ENCODE results near the gene KLF15.

KLF15 gene

DNA sequence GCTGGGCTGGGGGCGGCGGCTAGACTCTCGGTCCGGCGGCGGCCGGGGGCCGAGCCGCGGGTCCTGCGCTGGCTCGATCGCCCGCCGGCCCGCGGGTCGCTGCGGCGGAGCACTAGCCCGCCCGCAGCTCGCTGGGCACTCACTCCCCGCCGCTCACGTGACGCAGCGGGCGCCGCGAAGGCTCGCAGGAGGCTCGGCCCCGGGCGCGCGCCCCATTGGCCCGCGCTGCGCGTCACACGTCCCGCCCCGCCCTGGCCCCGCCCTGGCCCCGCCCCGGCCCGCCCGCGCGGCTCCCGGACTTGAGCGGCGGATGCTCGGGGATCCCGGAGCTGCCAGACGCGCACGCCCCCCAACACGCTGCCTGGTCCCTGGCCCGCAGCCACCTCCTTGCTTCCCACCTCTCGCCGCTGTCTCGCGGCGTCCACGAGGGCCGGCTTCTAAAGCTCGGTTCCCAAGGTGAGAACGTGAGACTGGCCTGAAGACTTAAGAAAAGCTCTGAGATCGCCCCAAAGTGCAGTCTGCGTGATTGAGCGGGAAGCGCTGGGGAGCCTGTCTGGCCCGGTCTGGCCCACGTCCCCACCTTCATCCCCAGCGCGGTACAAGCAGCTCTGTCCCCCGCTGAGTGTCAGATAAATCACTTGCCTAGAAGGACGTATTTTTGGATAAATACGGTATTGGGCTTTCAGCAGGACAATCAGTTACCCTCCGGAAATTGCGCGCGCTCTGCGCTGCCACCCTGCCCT lies at the start of gene KLF15:
KLF15 (minus strand) TSS at position 114 of the 743 bp plus-strand sequence. CDS start 4,486 bp downstream, outside the sequence.
- DNase-seq (ENCODE audit: low read depth in 2 of 2, low spot score in 1 of 2) = peak; percentile 50 to 51

DNA sequence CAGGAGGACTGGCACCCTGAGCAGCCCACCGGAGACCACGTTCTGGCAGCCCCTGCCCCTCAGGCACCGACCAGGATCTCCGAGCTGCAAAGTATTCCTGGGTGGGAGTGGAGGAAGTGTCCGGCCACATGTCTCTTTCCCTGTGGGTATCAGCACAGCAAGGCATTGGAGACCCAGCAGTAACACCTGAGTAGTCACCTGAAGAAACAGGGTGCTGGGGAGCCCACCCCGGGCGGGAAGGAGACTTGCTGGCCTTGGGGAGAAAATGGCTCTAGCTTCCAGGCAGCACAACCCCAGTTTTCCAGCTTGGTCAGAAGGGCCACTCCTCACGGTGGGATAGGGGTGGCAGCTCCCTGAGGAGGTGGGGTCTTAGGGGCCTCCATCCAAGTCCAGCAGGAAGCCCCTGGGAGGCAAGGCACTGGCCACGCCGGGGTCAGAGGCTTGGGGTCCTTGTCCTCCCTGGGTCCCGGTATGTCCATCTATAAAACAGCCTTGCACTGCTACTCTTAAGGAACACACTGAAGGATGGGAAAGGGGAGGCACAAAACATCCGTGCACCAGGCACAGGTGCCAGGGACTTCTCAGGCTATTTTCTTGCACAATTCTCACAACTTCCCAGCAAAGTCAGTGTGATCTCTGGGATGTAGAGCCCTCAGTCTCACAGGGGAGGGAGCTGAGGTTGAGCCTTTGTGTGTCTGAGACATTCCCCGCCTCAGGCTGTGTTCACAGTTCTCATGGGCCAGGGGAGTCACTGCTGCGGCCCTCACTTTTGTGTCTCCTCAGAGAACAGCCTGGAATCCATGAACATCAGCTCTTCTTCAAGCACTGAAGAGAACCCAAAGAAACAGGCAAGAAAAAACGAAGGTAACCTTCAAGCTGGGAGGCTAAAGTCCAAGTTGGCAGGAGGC lies 49.4 kb upstream of the KLF15 start:
- no peak for DNase-seq (ENCODE audit: low read depth in 2 of 2, low spot score in 1 of 2)

DNA sequence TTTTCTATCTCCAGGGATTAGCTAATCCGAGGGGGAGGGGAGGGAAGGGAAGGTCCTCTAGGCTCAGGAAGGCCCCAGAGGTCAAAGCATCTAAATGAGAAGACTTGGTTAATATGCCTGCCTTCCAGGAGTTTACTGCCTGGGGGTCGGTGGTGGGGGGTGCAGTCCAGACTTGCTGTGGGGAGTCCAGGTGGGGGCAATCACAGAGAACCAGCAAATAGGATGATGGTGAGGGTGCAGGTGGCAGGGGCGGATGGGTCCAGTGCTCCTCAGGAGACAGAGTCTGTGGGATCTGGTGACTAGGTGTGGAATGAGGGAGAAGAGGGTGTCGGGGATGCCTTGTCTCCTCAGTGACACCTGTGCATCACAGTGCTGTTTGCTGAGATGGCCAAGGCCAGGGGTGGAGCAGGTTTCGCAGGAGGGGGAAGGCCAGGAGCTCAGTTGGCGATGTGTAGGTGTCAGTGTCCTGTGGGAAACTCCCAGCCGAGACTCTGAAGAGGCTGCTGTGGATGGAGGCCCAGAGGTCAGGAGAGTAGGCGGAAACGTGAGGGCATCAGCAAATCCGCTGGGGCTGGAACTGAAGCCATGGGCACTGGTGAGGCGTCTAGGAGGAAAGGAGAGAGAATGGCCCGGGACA lies 45.6 kb upstream of the KLF15 start:
- no peak for DNase-seq (ENCODE audit: low read depth in 2 of 2, low spot score in 1 of 2)

DNA sequence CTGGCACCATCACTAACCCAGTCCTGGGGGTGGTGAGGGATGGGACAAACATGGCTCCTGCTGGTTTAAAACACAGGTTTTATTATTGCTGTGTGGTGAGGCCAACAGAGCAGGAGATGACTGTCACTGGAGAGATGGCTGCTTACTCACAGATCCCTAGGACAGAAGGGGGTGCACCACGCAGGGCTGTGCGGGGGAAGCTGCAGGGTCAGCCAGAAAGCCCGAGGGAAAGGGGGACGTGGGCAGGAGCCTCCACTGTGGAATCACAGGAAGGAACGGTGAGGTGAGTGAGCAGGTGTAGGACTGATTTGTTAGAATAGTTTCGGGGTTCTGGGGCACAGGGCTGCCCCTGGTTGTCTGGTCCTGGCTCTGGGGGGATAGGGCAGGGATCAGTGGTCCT lies 45.0 kb upstream of the KLF15 start:
- DNase-seq (ENCODE audit: low read depth in 2 of 2, low spot score in 1 of 2) = no peak

DNA sequence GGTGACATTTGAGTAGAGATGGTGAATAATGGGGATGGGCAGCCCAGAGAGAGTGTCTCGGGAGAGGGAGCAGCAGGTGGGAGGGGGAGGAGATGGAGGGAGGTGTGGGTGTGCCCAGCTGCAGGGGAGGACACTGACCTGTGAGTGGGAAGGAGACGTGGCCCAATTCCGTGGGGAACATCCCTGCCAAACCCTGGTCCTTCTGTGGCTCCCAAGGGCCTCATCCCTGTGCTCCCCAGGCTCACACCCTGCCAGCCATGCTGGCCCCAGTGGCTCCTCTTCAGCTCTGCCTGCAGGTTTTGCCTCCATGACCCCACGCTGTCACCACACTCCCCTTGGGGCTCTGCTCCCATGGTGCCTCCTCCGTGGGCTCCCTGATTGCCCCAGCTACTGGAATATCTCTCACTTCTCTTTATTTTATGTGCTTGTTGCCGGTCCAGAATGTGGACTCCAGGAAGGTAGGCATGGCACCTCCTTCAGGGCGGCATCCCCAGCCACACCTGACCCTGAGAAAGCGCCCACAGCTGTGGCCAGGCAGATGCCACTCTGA lies 44.5 kb upstream of the KLF15 start:
- DNase-seq (ENCODE audit: low read depth in 2 of 2, low spot score in 1 of 2) = no peak

DNA sequence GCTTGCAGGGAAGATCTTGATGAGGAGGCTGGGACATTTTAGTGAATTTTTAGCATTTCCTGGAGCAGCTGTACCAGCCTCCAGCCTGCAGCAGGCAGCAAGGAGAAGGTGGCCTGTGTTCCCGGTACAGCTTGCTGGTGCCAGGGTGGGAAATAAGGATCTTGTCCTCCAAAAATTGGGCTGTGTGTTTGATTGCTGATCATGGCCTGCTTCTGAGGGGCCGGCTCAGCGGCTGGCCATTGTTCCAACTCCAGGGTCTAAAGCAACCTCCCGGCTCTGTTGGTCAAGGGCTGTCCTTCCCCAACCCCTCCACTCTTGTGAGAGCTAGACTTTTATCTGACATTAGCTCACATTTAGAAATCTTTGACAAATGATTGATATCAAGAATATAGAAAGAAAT lies 42.5 kb upstream of the KLF15 start:
- no peak for DNase-seq (ENCODE audit: low read depth in 2 of 2, low spot score in 1 of 2)

DNA sequence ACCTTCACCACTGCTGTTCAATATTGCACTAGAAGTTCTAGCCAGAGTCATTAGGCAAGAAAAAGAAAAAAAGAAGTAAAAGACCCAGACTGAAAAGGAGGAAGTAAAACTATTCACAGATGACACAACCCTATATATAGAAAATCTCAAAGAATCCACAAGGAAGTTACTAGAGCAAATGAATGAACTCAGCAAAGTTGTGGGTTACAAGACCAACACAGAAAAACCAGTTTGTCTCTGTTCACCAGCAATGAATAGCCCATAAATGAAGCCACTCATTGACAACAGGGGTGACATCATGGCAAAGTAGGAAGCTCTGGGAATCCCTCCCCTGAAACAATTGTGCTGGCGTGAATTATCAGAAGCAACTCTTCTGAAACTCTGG lies 42.1 kb upstream of the KLF15 start:
- no peak for DNase-seq (ENCODE audit: low read depth in 2 of 2, low spot score in 1 of 2)

DNA sequence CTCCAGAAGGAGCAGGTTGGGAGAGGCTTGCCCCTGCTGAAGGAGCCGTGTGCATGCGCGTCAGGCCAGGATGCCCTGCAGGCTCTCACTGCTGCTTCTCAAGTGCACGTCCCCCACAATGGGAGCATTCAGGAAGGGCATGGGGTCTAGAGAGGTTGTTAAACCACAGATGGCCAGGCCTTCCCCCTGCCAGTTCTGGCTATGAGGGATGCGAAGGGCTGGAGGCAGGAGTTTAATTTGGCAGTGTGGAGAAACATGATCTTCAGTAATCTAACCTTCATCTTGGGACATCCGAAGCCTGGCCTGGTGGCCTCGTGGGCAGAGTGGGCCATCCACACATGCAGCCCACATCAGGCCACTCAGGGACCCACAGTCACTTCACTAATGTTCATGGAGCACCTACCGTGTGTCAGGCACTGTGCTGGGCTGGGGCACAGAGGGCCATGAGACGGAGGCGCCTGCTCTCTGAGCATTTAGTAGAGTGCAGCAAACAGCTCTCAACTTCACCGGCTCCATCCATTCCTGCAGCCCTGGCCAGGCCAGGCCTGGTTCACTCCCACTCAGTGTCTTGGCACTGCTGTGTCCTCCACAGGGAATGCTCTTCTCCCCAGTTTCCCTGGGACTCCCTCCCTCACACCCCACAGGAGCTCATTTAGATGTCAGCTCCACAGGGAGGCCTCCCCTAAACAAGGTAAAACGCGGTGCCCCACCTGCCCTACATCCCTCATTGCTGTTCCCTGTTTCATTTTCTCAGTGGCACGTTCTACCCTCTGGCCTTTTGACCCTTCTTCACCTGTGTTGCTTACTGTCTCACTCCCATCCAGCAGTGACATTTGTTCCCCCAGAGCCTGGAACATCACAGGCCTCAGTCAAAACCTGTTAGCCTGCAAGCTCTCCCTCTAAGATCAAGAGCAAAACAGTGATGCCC lies 41.5 kb upstream of the KLF15 start:
- no peak for DNase-seq (ENCODE audit: low read depth in 2 of 2, low spot score in 1 of 2)

DNA sequence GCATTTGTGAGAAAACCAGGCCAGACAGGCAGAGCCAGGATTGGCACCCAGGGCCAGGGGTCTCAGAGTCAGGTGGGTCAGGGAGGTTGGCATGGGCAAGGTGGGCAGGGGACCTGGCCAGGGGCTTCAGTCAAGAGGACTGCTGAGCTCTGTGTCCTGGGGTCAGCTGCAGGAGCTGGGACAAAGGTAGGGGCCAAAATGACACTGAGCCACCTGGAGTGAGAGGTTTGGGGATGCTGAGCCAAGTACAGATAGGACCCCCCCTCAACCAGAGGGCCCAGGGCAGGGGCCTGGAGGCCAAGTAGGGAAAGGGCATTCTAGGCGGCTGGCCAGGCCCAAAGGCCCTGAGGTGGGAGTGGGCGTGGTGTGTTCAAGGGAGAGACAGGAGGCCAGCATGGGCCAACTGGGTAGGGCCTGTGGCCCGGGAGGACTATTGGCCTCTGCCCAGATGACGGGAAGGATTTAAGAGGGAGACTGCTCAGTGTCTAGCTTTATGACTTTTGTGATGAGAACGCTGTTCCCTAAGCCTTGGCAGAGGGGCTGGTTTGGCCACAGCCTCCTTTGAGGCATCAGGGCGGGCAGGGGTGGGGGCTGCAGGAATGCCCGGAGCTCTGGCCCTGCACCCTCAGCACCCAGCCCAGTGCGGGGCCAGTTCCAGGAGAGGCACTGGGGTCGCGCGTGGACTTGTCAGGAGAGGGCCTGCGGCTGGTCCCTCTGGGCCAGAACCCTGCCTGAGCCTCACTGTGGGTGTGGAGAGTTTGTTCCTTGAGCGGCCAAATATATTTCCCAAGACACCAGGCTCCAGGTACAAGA lies 40.6 kb upstream of the KLF15 start:
- no peak for DNase-seq (ENCODE audit: low read depth in 2 of 2, low spot score in 1 of 2)

DNA sequence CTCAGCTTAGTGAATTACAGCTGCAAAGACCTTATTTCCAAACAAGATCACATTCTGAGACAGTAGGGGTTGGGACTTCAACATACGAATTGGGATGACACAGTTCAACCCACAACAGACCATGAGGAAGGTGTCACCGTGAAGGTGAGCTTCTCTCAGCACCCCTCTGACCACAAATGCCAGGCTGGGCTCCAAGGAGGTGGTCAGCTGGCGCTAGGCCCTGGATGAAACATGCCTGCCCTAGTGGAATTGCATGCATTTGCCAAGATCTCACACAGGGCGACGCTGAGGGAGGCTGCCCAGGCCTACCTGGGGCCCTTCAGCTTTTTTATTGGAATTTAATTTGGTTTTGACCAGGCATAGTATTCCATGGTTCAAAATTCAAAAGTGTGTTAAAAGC lies 39.3 kb upstream of the KLF15 start:
- DNase-seq (ENCODE audit: low read depth in 2 of 2, low spot score in 1 of 2) = no peak

DNA sequence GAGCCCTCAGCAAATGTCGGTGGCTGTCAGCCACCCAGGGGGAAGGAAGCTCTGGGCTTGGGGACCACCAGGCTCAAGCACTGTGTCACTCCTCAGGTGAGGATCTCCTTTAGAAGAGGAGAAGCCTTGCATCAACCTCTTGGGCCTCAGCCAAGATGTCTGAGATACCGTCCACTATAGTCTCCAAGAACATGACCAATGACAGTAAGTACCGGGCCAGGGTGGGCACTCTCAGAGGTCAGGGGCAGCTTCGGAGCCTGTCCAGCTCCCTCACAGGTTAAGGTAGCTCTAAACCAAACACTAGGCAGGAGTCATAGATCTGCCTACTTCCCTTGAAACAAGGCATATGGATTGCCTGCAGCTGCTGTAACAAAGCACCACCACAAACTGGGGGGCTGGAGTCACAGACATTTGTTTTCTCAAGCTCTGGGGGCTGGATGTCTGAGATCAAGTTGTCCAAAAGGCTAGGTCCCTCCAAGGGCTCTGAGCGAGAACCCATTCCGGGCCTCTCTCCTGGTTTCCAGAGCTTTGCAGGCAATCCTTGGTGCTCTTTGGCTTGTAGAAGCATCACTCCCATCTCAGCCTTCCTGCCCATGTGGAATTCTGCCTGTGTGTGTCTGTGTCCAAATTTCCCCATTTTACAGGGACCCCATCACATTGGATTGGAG lies 38.8 kb upstream of the KLF15 start:
- DNase-seq (ENCODE audit: low read depth in 2 of 2, low spot score in 1 of 2) = no peak

DNA sequence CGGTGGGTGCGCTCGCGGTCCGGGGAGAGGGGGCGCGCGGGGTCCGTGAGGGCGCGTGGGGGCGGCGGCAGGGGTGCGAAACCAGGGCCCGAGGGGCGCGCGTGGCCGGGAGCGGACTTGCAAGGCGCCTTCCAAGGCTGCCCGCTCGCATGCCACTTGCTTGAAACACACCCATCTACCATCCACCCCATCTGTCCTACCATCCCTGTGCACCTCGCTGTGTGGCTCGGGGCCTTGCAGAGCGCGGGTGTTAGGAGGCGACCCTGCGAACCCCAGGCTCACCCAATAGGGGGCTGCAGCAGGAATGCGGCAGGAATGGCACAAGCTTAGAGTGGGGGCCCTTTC lies 37.7 kb upstream of the KLF15 start:
- DNase-seq (ENCODE audit: low read depth in 2 of 2, low spot score in 1 of 2) = no peak

DNA sequence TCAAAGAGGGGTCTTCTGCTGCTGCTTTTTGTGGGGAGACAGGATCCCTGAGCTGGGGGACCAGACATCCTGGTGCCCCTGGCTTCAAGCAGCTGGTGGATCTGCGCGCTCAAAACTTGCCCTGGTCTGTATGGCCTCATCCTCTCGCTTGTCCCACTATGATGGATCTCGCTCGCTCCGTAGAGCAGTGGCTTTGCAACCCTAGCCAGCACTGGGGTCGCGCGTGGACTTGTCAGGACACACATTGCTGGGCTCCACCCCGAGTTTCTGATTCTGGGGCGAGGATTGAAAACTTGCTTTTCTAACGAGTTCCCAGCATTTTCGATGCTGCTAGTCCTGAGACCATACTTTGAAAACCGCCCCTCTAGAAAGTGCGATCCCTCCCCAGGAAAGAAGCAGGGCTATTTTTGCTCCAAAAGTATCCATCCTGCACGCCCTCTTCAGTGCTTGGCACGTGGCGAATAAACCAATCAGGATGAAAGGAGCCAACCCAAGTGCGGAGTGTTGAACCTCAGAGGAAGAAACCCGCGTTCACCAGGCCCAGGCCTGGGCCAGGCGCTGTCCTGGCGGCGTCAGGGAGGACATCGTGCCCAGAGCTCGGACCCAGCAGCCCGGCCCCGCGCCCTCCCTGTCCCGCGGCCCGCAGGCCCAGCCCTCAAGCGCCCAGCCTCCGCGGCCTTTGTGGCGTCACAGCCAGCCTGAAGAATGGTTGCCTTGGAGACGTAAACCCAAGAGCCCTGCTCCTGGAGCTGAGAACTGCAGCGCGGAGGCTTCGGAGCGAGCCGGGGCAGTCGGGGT lies 37.2 kb upstream of the KLF15 start, which contains the start of gene CFAP100:
CFAP100 (plus strand) TSS at position 731 of the 798 bp plus-strand sequence. CDS start 1,092 bp downstream, outside the sequence.
- no peak for DNase-seq (ENCODE audit: low read depth in 2 of 2, low spot score in 1 of 2)

DNA sequence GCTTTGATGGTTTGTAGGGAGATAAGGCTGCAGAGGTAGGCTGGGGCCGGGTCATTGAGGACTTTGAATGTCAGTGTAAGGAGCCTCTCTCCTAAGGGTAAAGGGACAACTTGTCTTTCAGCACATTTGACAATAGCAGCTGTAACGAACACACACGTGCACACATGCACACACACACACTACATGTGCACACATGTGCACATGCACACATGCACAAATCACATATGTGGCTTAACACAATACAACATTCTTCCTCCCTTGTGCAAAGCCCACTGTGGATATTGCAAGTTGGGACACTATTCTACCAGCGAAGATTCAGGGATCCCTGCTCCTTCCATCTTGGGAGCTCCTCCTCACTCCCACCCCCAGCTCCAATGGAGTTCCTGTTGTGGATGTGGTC lies 36.4 kb upstream of the KLF15 start:
- DNase-seq (ENCODE audit: low read depth in 2 of 2, low spot score in 1 of 2) = no peak

DNA sequence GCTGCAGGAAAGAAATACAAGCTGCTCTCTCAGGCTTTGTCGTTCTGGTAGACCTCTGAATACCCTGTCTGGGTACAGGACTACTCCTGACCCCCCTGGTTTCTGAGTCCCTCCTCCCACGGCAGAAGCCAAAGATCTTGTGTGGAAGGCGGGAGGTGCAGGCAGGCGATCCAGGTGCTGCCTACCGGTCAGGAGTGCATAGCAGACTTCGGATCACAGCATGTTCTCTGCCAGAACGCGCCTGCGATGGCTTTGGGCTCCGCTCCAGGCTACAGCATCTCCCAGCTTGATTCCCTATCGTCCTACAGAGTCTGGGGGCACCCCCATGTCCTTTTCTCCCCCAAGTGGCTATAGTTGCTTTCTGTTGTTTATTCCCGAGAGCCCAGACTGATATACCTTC lies 35.0 kb upstream of the KLF15 start:
- no peak for DNase-seq (ENCODE audit: low read depth in 2 of 2, low spot score in 1 of 2)

DNA sequence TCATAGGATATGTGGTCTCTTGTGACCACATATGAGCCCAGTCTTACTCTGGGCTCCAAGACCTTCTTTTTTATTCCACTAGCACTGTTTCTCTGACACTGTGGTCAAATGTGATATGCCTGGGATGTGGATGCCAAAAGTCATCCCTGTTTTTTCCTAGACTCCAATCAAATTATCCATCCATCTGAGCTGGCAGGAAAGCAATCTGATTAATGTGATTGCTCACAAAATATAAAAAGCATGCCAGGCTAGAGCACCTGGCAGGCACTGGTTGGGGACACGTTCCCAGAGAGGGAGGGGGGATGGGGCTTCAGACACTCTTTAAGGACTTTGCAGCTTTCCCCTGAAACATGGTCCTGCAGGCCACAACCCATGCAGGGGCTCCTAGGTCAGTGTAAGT lies 34.4 kb upstream of the KLF15 start:
- no peak for DNase-seq (ENCODE audit: low read depth in 2 of 2, low spot score in 1 of 2)

DNA sequence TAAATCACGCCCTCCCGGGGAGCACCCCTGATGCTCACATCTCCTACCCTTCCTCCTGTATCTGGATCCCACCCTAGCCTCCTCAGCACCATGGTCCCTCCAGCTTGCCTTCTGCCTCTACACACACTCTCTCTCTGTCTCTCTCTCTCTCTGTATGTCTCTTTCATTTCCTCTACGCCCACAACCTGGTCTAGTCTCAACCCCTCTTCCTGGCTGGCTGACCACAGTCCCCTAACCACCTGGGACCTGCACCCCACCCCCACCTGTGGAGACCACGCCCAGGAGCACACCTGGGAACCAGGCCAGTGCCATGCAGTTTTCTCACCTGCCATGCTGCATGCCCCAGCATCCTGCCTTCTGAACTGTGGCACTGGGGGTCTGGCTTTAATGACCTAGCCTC lies 33.5 kb upstream of the KLF15 start:
- DNase-seq (ENCODE audit: low read depth in 2 of 2, low spot score in 1 of 2) = no peak

DNA sequence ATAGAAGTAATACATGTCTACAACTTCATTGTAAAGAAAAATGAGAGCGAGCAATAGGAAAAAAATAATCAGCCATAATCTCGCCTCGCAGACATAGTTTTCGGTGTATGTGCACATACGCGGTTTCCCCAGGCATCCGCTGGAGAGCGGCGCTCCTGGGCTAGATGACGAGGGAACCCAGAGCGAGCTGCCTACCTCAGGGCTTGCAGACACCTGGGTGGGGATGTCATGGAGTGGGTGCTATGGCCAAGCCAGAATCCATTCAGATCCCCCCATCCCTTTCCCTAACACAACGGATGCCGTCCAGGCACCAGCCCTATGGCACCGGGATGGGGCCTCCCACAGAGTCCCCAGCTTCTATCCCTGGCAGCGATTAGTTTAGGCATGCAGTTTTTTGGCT lies 33.0 kb upstream of the KLF15 start:
- DNase-seq (ENCODE audit: low read depth in 2 of 2, low spot score in 1 of 2) = no peak

Measured in stimulated activated CD8-positive, alpha-beta memory T cell treated with anti-CD3 and anti-CD28 coated beads, Interleukin-4, amount 100 ng/mL, for 1 hour (primary cell).